Left ventricle myocardium inferior (tissue), 1 donor: ENCODE results near the gene STOM. TPM values are rescaled to one million over a fixed set of nuclear protein-coding genes. Genes with fewer than 3 reads are reported as not detected.

Source experiments
- DNase-seq: peaks from one replicate; pipeline ENCODE4 v3.0.0-alpha.2; 2020
- H3K27ac ChIP-seq: fragments of 200-600 bp; replicated peaks from 2 replicates; pipeline ENCODE4 v1.8.0; 2021
- H3K27me3 ChIP-seq: fragments of 200-600 bp; 2 replicates; pipeline ENCODE4 v1.8.0; 2021; ENCODE audit warnings: low read depth
- H3K36me3 ChIP-seq: fragments of 200-600 bp; 2 replicates; pipeline ENCODE4 v1.8.0; 2021
- H3K4me1 ChIP-seq: fragments of 200-600 bp; 2 replicates; pipeline ENCODE4 v1.8.0; 2021
- H3K4me3 ChIP-seq: fragments of 200-600 bp; 2 replicates; pipeline ENCODE4 v1.8.0; 2021; ENCODE audit warnings: mild to moderate bottlenecking, moderate library complexity
- H3K9me3 ChIP-seq: fragments of 200-600 bp; replicated peaks from 2 replicates; pipeline ENCODE4 v1.8.0; 2021
- CTCF ChIP-seq: fragments of 200-600 bp; IDR thresholded peaks from 2 replicates; pipeline ENCODE4 v1.8.0; 2021; ENCODE audit warnings: antibody characterized with exemption, mild to moderate bottlenecking, borderline replicate concordance
- intact Hi-C: fragments of 100-400 bp; cut with micrococcal nuclease; formaldehyde crosslinking; loops from one replicate; pipeline ENCODE4 v1.11.0; 2022
- total RNA-seq: library from RNA; stranded (reverse); fragmentation: NEBNext Ultra II Directional; extraction: Animal tissue kit (Norgen Biotek cat#: 25700); gene quantifications from one replicate; pipeline ENCODE4 v1.2.1, GENCODE V29; 2021
- donor health status: DM: no; HTN: yes; CAD: no; lungs with severe emphysema.

STOM gene
- total RNA-seq, 1 donor from 2014 or later = 165 TPM

GRCh38 chr9:121344184-121344583, 25.9 kb downstream of the STOM start:
- Histone ChIP-seq H3K36me3 (peaks cover 99% of the 10 kb centered on the region), H3K4me3 (no peak overlapping the region), H3K4me1 (peaks cover 78% of the 10 kb centered on the region), H3K27ac (peak overlapping the region; percentile 45), H3K9me3 (no peaks in the 10 kb centered on the region), H3K27me3 (no peaks in the 10 kb centered on the region)
- intact Hi-C loops = no loop called here
- DNase-seq = no peak
- TF ChIP-seq CTCF = no peak

- Histone ChIP-seq H3K27me3 (no peaks in the 10 kb centered on the region), H3K36me3 (peaks cover 92% of the 10 kb centered on the region), H3K4me1 (peaks cover 56% of the 10 kb centered on the region), H3K4me3 (no peak overlapping the region), H3K9me3 (no peaks in the 10 kb centered on the region), H3K27ac (peak overlapping the region; percentile 22)
- intact Hi-C loops = no loop called here
- no peak for DNase-seq
- no peak for TF ChIP-seq CTCF
These were observed 29.2 kb downstream of the STOM start for GRCh38 chr9:121340676-121341392.

GRCh38 chr9:121339437-121339836, 30.6 kb downstream of the STOM start:
- Histone ChIP-seq H3K36me3 (peaks cover 84% of the 10 kb centered on the region), H3K9me3 (no peaks in the 10 kb centered on the region), H3K27ac (peak overlapping the region; percentile 55), H3K27me3 (no peaks in the 10 kb centered on the region), H3K4me1 (peaks cover 53% of the 10 kb centered on the region), H3K4me3 (no peak overlapping the region)
- intact Hi-C loops = no loop called here
- TF ChIP-seq CTCF = no peak
- DNase-seq = no peak

- intact Hi-C loops = no loop called here
- no peak for DNase-seq
- Histone ChIP-seq H3K36me3 (peaks cover 81% of the 10 kb centered on the region), H3K27ac (peak overlapping the region; percentile 95), H3K4me3 (no peak overlapping the region), H3K27me3 (no peaks in the 10 kb centered on the region), H3K9me3 (no peaks in the 10 kb centered on the region), H3K4me1 (peaks cover 68% of the 10 kb centered on the region)
- TF ChIP-seq CTCF = no peak
These were observed 33.4 kb downstream of the STOM start for GRCh38 chr9:121336665-121337064.

GRCh38 chr9:121333950-121334773, 35.9 kb downstream of the STOM start:
- no peaks in the 10 kb centered on the region for H3K9me3 ChIP-seq
- no peak for TF ChIP-seq CTCF
- H3K4me1 ChIP-seq = peaks cover 73% of the 10 kb centered on the region
- intact Hi-C loops = no loop called here
- no peak for DNase-seq
- peaks cover 81% of the 10 kb centered on the region for H3K36me3 ChIP-seq
- H3K27ac ChIP-seq = peak overlapping the region; percentile 95
- no peaks in the 10 kb centered on the region for H3K27me3 ChIP-seq
- H3K4me3 ChIP-seq = no peak overlapping the region
